A673 (cell line): ENCODE results near the gene ABCD3. TPM values are rescaled to one million over a fixed set of nuclear protein-coding genes. Genes with fewer than 3 reads are reported as not detected.

Experiments used
- BruUV-seq: library from RNA; stranded (reverse); fragments of 400-500 nt; replicated peaks from 2 replicates; lab custom pipeline; 2021; lab: Mats Ljungman, UMichigan
- CTCF ChIA-PET: fragments of 300-600 bp; sonication (Branson Sonifier 250); formaldehyde crosslinking; loops from one replicate; lab custom pipeline; 2022; ENCODE audit warnings: antibody characterized with exemption; lab: Charles Lee
- POLR2A ChIA-PET: fragments of 300-600 bp; sonication (Branson Sonifier 250); formaldehyde crosslinking; loops from one replicate; lab custom pipeline; 2022; ENCODE audit warnings: antibody characterized with exemption; ENCODE audit not compliant: low non-redundant PET; lab: Charles Lee
- DNase-seq: peaks from one replicate; pipeline ENCODE4 v3.0.0-alpha.2; 2015; ENCODE audit warnings: low spot score
- H3K27ac ChIP-seq: fragments of 200-600 bp; sonication (generic); 2 replicates; pipeline ENCODE4 v1.5.1; 2016; ENCODE audit warnings: mixed run types, low read depth, mild to moderate bottlenecking, mixed read lengths, antibody characterized with exemption, low read length; ENCODE audit not compliant: poor library complexity, severe bottlenecking
- H3K27me3 ChIP-seq: fragments of 200-600 bp; sonication (generic); replicated peaks from 2 replicates; pipeline ENCODE4 v1.6.1; 2017; ENCODE audit warnings: mixed run types, low read depth, mild to moderate bottlenecking, mixed read lengths, antibody characterized with exemption, low read length; ENCODE audit not compliant: insufficient read depth, poor library complexity
- H3K36me3 ChIP-seq: fragments of 200-600 bp; sonication (generic); 2 replicates; pipeline ENCODE4 v1.6.1; 2016; ENCODE audit warnings: mixed run types, mild to moderate bottlenecking, mixed read lengths, antibody characterized with exemption, low read length; ENCODE audit not compliant: insufficient read depth, poor library complexity, severe bottlenecking
- H3K4me1 ChIP-seq: fragments of 200-600 bp; sonication (generic); 2 replicates; pipeline ENCODE4 v1.6.1; 2017; ENCODE audit warnings: mixed run types, mild to moderate bottlenecking, mixed read lengths, antibody characterized with exemption, low read length; ENCODE audit not compliant: insufficient read depth, poor library complexity, severe bottlenecking
- H3K4me3 ChIP-seq: fragments of 200-600 bp; sonication (generic); 2 replicates; pipeline ENCODE4 v1.5.1; 2016; ENCODE audit warnings: low read depth, mixed run types, mild to moderate bottlenecking, mixed read lengths, low read length; ENCODE audit not compliant: poor library complexity, severe bottlenecking
- H3K9me3 ChIP-seq: fragments of 200-600 bp; sonication (generic); 2 replicates; pipeline ENCODE4 v1.6.1; 2016; ENCODE audit warnings: mixed run types, low read depth, mild to moderate bottlenecking, mixed read lengths, antibody characterized with exemption, low read length; ENCODE audit not compliant: poor library complexity, severe bottlenecking
- CTCF ChIP-seq: fragments of 300-800, 200-600 bp; sonication (generic); conservative IDR thresholded peaks from 2 replicates; pipeline ENCODE4 v1.5.1; 2017; ENCODE audit warnings: low read depth, mild to moderate bottlenecking, antibody characterized with exemption, low read length, moderate library complexity, mixed read lengths
- EZH2 ChIP-seq: fragments of 200-600 bp; sonication (generic); IDR thresholded peaks from 2 replicates; pipeline ENCODE4 v1.6.1; 2017; ENCODE audit warnings: borderline replicate concordance, low read depth, mild to moderate bottlenecking, mixed read lengths, antibody characterized with exemption, low read length; ENCODE audit not compliant: poor library complexity, severe bottlenecking
- intact Hi-C: fragments of 100-400 bp; cut with micrococcal nuclease; formaldehyde crosslinking; loops from one replicate; pipeline ENCODE4 v1.10.0; 2022; ENCODE audit not compliant: unreplicated experiment
- total RNA-seq: library from RNA; stranded (reverse); gene quantifications from 2 replicates; pipeline ENCODE4 v1.2.3, GENCODE V29; 2021

Gene ABCD3
- total RNA-seq, 1 experiment from 2014 or later, result 65.0 TPM

GRCh38 chr1:94396356-94397010, 21.7 kb upstream of the ABCD3 start:
- Histone ChIP-seq H3K9me3 (no peaks in the 10 kb centered on the region), H3K27me3 (no peaks in the 10 kb centered on the region), H3K36me3 (no peaks in the 10 kb centered on the region), H3K4me1 (no peaks in the 10 kb centered on the region), H3K4me3 (no peak overlapping the region), H3K27ac (no peak overlapping the region)
- POLR2A ChIA-PET, result interaction anchor here (0.6 kb wide), 1 partner anchor 168 kb away, joined by 3 read pairs; no protein-coding TSS in a partner anchor
- TF ChIP-seq EZH2 (no peak), CTCF (peak; percentile 33; the same call in 1 of the 2 replicates)
- no TSS peak for BruUV-seq
- CTCF ChIA-PET, result no interaction called here
- peak; percentile 35 for DNase-seq
- intact Hi-C loops, result no loop called here

GRCh38 chr1:94398356-94398755, 19.8 kb upstream of the ABCD3 start:
- Histone ChIP-seq H3K27me3 (no peaks in the 10 kb centered on the region), H3K4me3 (no peak overlapping the region), H3K9me3 (no peaks in the 10 kb centered on the region), H3K4me1 (no peaks in the 10 kb centered on the region), H3K27ac (no peak overlapping the region), H3K36me3 (no peaks in the 10 kb centered on the region)
- TF ChIP-seq CTCF (no peak), EZH2 (no peak)
- CTCF ChIA-PET, result no interaction called here
- DNase-seq, result peak; percentile 18
- intact Hi-C loops, result no loop called here
- BruUV-seq, result no TSS peak
- POLR2A ChIA-PET, result no interaction called here

- H3K4me1 ChIP-seq, result no peaks in the 10 kb centered on the region
- no peak overlapping the region for H3K4me3 ChIP-seq
- CTCF ChIA-PET, result no interaction called here
- intact Hi-C loops, result no loop called here
- no TSS peak for BruUV-seq
- H3K27ac ChIP-seq, result no peak overlapping the region
- TF ChIP-seq CTCF (no peak), EZH2 (no peak)
- no peaks in the 10 kb centered on the region for H3K27me3 ChIP-seq
- H3K9me3 ChIP-seq, result no peaks in the 10 kb centered on the region
- POLR2A ChIA-PET, result no interaction called here
- no peaks in the 10 kb centered on the region for H3K36me3 ChIP-seq
- no peak for DNase-seq
Measured at GRCh38 chr1:94399453-94399852, 18.7 kb upstream of the ABCD3 start.
